NCI-H2029 (cell line): ENCODE measurements around the gene HEXA.

Experiments
- DNase-seq: peaks from one replicate; lab custom pipeline; 2025; lab: John Stamatoyannopoulos, UW

HEXA gene

DNA sequence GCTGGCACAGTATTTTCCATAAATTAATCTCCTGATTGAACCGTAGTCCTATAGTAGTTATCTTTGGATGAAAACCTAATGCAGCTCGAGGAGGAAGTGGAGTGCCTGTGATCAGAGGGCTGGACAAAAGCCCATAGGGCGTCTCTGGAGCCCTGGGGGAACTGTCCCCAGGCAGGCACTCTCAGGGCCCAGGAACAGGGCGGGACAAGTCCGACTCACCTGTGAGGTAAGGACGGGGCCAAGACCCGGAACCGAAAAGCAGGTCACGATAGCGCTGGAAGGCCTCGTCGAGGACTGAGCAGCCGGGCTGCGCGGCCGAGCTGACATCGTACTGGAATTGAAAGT, 341 bp downstream of the HEXA start:
- peak; percentile 15 for DNase-seq

DNA sequence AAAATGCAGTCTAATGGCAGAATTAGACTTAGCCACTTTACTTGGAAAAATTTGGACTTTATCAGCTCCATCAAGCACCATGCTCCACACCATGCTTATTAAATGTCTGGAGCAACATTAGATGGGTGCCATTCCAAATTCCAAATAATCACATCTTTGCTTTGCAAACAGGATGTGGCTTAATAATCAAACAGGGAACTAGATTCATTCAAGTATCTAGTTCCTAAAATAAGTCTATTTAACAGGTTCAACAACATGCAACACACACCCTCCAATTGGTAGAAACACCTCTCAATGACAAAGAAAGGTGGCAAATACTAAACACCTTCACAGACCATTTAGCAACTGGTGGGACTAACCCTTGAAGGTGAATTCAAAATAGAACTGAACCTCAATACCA, 3.5 kb downstream of the HEXA start:
- no peak for DNase-seq

DNA sequence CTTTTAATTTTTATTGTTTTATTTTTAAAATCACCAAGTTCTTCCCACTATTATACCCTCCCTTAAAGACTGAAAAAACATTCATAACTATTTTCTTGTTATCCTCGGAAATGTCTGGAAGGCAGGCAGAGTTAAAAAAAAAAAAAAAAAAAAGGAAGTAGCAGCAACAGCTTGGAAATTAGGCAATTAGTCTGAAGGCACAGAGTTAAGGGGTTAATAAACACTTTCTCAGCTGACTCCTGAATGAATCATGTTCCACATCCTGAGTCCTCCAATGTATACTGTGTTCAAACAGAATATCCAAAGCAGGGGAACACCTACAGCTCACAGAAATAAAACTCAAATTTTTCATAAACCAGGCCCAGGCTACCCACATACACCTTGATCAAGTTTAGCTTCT, 5.8 kb downstream of the HEXA start:
- DNase-seq = no peak

DNA sequence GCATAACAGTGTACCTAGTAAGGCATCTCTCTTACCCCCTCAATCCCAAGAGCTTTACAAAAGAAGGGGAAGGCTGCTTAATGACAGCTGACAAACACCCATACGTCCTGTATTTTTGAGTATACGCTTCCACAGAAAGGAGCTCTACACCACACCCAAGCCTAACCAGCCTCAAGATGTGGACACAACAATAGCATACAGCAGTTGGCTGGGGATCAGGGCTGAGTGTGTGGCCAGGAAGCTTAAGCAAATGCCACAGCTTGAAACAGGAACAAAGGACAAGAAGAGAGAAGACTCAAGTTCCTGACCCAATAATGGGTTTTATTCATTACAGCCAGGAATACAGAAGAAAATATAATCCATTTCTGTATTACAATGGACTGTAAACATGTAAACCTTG, 6.9 kb downstream of the HEXA start:
- no peak for DNase-seq

DNA sequence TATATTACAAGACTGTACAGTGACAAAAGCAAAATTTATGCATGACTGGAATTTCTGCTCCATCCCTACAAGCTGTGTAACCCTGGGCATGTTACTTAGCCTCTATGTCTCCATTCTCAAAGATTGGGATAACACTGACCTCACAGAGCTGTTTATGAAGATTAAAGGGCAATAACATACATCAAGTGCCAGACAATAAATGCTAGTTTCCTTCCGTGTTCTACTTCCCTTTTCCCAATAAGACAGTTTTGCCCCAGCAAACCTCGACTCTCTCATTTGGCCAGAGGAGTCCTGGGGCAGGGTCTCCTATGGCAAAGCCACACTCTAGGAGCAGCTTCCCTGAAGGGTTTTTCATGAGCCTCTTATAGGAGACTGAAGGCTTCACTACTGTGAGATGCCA, 7.5 kb downstream of the HEXA start:
- no peak for DNase-seq

DNA sequence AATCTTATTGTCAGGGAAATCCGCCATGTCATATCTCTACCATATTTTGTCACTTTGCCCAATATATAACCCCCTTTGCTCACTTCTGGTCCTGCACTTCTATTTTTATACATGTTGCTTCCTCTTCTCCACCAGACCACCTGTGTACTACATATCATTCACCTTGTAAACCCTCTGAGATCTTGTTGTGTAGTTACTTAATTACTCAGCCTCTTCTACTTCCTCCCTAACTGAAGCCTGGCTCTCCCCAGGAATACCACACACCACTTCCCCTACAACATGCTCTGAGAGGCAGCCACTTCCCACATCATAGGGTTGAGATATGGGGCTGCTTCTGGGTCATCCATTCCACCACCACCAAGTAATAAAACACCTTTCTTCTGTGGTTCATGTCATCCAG, 10.0 kb downstream of the HEXA start:
- no peak for DNase-seq

DNA sequence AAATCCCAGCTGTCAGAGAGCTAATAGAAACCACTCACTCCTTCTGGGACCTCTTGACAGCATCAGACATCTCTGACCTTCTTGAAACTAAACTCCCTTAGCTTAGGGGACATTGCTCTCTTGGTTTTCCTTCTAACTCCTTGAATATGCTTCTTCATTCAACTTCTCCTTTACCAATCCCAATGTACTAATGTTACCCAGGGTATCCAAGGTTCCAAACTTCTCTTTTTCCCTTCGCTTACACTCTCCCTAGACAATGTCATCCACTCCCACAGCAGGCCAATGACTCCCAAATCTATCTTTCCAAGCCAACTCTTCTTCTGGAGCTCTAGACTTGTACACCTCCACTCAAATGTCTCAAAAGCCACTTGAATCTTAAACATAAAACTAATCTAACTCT, 14.6 kb downstream of the HEXA start:
- DNase-seq = no peak

DNA sequence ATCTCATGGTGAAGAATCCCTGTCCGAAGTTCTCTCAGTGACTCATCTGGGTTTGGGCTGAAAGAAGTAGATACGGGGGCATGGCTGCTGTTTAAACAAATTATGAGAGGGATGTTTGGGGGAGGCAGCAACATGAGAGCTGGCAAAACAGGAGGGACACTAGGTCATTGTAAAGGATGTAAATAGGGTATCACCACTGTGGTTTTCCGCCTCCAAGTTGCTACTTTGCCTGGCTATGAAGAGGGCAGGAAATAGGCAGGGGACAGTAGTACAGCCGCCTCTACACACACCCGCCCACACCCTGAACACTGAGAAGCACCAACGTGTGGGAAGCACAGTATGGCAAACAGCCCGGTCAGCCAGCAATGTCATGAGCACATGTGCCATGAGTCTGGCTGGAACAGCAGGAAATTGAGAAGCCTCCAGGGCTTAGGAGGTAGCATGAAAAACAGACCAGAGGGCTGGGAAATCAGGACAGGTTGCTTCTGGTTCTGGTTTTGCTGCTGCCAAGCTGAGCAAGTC, 17.1 kb downstream of the HEXA start:
- DNase-seq = no peak

DNA sequence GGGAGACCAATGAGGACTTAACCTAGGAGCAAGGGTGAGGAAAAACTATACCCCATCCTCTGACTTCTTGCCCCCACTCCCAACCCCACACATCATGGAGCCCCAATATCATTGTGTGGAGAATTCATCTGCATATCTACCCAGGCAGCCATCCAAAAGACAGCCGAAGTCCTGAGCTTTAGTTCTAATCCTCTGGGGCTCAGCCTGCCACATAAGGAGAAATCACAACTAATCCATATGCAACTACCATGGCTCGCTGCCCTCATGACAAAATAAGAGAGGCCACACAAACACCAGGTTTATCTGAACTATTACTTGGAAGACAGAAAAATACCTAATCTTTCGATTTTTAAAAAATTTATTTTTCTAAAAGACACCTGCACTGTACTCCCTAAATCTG, 17.7 kb downstream of the HEXA start:
- no peak for DNase-seq

DNA sequence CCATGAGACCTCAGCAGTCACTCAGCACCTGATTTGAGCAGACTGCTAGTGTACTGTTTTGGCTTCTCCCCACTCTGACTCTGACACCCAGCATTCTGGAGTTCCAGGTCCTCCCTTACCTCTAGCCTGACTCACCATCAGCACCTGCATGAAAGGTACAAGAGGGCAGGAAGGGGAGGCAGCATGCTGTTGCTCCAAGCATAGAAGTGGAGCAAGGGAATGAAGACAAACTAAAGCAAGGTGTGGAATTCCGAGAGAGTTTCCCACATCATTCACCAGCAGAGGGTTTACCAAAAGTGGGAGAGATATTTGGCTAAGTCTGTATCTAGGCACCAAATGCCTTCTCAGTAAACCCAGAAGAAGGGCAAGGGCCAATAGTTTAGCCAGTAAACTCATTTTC, 21.3 kb downstream of the HEXA start:
- no peak for DNase-seq

DNA sequence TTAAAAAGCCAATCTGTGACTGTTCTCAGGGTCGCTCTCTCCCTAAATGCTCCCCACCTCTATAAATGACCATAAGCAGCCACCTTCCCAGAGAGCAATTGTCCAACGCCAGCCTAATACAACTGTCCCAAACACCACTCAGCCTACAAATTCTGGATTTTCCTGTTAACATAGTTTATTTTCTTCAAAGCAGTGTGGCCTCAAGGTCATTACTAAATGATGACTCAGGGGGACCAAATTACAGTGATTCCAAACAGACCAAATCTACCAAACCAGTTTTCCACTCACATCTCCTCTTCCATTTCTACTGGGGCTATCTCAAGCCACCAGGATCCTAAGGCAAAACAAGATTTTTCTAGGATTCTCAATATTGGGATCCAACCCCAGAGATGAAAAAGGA, 22.5 kb downstream of the HEXA start:
- DNase-seq = no peak

DNA sequence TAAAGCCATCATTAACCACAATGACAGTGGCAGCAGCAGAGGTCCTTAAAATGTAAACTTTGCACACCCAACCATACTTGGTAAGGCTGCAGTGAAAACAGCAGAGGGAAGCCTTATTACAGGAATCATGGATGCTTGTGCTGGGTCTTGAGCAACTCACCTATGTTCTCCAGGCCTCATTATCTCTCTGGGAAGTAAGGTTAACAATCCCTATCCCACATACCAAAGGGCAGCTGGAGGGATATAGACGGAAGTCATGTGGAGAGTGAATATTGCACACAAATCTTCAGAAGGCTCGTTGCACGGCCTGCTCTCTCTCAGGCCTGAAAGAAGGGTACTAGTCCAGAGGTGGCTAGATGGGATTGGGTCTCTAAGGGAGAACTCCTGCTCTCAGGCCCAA, 30.0 kb downstream of the HEXA start:
- DNase-seq = no peak

DNA sequence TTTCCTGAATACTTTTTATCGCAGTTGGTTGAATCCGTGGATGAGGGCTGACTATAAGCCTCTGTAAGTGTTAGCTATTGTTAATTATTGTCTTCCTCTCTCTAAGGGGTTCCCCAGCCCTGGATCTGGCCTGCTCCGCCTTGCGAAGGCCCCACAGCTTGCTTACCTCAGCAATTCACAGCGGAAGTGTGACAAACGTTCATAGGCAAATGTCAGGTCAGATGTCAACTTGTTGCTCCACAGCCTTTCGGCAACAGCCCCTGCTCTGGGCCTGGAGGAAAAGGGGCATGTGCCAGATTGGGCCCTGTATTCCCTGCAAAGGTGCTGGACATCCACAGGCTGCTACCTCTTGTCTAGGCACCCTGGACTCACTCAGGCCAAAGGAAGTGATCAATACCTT, 30.5 kb downstream of the HEXA start:
- DNase-seq = no peak

DNA sequence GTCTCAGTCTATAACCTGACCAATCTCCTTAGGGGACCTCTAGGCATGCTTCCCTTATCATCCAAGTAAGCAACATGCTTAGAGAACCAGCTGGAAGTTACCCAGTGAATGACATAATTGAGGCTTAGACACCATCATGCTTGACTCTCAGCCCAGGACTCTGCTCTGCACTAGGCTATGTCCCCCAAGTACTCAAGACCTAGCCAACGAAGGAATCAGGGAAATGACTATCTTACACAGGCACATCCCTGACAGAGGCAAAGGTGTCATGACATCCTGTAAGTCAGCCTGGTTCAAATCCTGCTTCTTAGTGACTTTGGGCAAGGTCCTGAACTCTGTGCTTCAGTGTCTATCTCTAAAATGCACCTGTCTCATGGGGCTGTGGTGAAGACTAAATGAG, 31.2 kb downstream of the HEXA start:
- no peak for DNase-seq

DNA sequence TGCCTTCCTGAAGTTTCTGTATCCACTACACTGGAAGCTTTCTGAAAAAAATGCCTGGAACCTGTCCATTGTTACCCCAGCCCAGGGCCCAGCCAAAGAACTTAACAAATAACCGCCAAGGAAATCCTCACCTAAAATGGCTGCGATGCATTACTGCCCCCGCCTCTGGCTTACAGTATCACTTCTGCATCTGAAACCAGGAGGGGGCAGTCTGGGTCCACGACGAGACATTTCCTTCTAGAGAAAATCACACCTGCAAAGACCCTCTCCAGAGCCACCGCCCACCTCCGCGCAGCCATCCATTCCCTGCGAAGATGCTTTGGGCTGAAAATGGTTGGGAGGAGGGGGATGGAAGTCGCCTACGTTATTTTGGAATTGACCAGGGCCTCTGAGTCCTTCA, 33.4 kb downstream of the HEXA start:
- no peak for DNase-seq

DNA sequence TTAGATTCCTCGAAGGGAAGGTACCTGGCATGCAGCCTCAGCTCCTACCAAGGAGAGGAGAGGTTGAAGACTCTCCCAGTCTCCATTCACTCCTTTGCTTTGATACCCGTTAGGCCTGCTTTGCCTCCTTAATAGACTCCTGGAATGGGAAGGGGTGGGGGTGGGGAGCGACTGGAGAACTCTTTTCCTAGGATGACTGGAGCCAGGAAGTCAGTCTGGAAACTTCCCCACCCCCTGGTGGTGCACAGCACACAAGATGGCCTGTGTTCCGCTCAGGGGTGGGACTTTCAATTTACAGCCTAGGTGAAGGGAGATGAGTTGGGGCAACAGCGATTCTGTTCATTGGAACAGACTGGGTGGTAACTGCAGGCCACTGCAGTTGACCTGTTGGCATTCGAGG, 34.5 kb downstream of the HEXA start:
- DNase-seq = no peak

DNA sequence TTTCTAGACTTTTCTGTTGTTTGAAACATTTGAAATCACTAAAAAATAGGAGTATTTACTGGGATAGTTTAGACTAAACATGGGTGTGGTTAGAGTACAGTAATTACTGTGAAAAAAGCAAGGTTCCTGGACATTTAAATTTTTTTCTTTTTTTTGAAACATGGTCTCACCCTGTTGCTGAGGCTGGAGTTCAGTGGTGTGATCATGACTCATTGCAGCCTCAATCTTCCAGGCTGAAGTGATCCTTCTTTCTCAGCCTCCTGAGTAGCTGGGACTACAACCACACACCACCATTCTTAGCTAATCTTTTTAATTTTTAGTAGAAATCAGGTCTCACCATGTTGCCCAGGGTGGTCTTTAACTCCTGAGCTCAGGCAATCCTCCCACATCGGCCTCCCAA, 35.4 kb downstream of the HEXA start:
- DNase-seq = no peak

DNA sequence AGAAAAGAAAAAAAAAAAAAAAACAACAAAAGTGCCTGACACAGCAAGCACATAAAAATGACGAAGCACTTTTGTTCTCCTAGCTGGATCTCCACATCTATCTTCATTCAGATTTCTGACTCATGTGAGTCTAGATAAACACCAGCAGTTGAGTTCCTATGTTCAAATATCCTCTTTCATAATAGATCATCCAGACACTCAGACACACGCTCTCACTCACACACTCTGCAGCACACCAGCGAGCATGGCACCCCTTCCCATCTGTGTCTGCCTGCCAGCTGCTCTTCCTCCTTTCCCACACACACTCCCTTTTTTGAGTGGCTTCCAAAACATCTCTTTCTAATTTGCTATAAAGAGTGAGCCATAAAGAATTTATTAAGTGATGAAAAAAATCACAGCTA, 36.0 kb downstream of the HEXA start:
- DNase-seq = peak; percentile 11

DNA sequence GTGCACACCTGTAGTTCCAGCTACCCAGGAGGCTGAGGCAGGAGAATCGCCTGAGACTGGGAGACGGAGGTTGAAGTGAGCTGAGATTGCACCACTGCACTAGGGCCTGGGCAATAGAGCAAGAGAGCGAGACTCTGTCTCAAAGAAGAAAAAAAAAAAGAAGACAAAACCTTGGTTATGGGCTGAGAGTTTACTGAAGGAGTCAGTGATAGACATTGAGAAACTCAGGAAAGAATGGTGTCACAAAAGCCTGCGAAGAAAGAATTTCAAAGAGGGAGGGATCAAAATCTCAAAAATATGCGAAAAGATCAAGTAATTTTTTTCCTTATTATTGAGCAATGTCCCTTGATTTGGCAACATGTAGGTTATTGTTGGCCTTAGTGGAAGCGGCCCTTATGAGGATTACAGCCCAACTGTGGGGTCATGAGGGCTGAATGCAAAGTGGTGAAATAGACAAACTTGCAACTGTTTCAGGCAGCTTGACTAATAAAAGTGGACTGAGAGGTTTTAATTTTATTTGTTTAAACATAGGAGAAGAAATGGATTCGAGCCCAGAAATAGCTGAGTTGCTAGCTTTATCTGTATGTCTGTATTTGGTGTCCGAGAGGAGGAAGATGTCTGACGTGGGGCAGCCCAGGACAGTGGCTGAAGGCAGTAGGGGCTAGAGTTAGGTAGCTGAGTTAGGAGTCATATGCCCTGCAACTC, 37.0 kb downstream of the HEXA start:
- DNase-seq = no peak

DNA sequence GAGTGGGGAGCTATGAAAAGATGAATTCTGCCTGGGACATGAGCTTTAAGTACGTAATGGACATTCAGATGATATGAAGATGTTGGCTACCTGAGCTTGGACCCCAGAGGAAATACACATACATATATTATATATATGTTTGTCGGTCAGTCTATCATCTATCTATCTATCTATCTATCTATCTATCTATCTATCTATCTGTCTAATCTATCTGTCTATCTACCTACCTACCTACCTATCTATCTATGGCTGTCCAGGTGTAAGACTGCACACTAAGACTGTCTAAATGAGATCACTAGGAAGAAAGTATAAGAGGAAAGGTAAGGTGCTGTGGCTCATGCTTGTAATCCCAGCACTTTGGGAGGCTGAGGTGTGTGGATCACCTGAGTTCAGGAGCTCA, 37.7 kb downstream of the HEXA start:
- no peak for DNase-seq

DNA sequence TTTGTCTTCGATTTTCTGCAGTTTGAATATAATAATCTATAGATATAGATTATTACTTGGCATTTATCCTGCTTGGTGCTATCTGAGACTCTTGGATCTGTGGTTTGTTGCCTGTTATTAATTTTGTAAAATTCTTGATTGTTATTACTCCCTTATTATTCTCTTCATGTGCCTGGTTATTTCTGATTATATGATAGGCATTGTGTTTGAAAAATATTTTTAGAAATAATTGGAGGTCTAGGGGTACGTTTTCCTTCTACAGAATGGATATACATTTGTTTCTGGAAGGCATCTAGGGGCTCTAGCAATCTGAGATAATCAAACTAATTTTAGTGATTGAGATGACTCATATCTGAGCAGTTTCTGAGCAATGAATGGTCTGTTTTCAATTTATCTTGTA, 41.0 kb downstream of the HEXA start:
- no peak for DNase-seq

DNA sequence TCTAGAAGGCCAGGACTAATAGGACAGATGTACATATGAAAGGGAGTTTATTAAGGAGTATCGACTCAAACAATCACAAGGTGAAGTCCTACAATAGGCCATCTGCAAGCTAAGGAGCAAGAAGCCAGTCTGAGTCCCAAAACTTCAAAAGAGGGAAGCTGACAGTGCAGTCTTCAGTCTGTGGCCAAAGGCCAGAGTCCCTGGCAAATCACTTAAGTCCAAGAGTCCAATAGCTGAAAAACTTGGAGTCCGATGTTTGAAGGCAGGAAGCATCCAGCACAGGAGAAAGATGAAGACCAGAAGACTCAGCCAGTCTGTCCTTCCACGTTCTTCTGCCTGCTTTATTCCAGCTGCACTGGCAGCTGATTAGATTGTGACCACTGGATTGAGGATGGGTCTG, 44.8 kb downstream of the HEXA start:
- no peak for DNase-seq

DNA sequence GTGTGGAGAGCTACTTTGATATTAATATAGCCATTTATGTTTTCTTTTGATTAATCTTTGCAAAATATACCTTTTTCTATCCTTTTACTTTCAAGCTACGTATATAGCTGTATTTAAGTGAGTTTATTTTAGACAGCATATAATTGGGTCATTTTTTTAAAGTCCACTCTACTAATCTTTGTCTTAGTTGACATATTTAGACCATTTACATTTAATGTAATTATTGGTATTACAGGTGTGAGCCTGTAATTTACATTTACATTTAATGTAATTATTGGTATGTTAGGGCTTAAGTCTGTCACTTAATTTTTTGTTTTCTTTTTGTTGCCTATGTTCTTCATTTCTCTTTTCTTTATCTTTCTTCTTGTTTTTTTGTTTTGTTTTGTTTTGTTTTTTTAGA, 52.1 kb downstream of the HEXA start:
- no peak for DNase-seq

DNA sequence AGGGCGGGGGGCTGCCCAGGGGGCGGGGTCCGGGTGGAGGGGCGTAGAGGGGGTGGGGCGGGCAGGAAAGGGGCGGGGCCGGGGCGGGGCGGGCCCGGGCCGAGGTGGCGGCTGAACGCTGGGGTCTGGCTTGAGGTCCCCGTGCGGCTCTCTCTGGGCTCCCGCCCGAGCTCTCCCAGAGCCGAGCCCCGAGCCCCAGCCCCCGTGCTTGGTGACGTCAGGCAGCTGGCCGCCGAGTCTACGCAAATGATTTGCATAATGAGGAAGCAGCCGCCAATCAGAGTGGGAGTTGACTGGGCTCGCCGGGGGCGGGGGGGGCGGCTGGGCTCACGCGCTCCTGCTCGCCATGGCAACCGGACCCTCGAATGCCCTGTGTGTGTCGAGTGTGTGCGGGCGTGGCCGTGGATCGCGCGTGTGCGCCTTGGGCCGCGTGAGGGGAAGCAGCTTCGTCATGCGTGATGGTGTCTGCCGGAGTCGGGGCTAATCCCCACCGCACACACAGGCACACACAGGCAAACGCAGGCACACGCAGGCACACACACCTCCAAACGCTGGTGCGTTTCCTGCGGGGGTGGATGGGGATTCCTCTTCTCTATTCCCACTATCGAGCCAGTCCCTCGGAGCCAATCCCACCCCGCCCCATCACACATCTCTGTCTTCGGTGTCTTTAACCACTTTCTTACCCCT, 55.7 kb downstream of the HEXA start, which contains the start of gene CELF6:
Gene CELF6 (minus strand): TSS at position 173 of the 687 bp plus-strand sequence. CDS start 283 bp downstream, outside the sequence.
- DNase-seq = peak; percentile 83
